Measurements from ENCODE around the gene UBL7.
A peak's percentile ranks its signal among the peaks of the same experiment; 100 is the strongest.
"Not testable (repeated sequence)": the region's sequence is repeated elsewhere in the genome, so short reads cannot be mapped to it uniquely, and the experiment has no call there.

UBL7 gene

DNA sequence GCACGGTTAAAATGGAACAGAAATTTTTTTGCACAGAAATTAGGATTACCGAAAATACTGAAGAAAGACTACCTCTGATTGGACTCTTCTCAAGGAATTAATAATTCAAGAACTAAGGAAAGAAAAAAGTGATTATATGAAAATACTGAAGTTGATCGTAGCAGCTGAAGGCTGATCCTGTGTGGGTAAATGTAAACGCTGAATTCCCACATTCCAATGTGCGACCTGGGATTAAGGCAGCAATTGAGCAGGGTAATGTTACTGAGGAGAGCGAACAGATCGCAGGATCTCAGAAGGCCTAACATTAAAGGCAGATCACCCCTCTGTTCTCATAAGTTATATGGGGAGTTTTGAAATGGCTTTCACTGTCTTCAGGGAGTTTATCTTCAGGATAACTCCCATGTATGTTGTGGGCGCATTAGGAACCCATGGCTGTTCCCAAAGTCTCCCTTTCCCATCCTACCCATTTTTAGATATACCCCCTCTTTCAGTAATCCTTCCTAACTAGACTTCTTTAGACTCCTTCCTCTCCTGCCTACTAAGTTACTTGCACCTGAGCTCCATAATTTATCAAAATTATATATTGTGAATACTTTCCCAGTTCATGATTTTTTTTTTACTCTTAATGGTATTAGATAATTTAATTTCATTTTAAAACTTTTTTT, 1.0 kb upstream of the UBL7 start:
- Histone ChIP-seq H3K4me3 (ENCODE audit: low read length) (peak overlapping the region; percentile 84), H3K27me3 (ENCODE audit: control insufficient read depth, insufficient read depth, low read length) (no peaks in the 10 kb centered on the region), H3K36me3 (ENCODE audit: control insufficient read depth, low read depth, low read length) (no peaks in the 10 kb centered on the region), H3K9me3 (ENCODE audit: control insufficient read depth, low read depth, low read length) (no peaks in the 10 kb centered on the region), H3K9ac (ENCODE audit: low read length) (peak overlapping the region; percentile 72), H3K27ac (ENCODE audit: low read length) (peak overlapping the region; percentile 17), H3K4me1 (ENCODE audit: control insufficient read depth, low read depth, low read length) (peaks cover 12% of the 10 kb centered on the region)

DNA sequence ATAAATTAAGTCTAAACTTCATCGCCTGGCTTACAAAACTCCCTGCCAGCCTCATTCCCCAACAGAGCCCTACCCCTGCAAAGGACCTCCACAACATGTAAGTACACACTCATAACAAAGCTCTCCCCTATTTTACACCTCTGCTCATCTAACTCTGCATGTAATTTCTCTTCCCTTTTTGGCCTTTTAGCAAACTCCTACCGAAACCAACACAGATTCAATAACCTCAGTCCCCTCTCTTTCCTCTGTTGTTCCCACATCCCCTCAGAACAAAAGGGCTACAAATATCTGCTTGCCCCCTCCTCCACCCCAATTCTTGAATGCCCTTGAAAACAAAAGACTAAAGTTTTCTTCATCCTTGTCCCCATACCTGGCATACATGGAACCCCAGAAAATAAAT, 662 bp downstream of the UBL7 start:
- Histone ChIP-seq H3K27me3 (ENCODE audit: control insufficient read depth, insufficient read depth, low read length) (no peaks in the 10 kb centered on the region), H3K4me1 (ENCODE audit: control insufficient read depth, low read depth, low read length) (peaks cover 12% of the 10 kb centered on the region), H3K27ac (ENCODE audit: low read length) (peak overlapping the region; percentile 1), H3K9me3 (ENCODE audit: control insufficient read depth, low read depth, low read length) (no peaks in the 10 kb centered on the region), H3K9ac (ENCODE audit: low read length) (peak overlapping the region; percentile 64), H3K36me3 (ENCODE audit: control insufficient read depth, low read depth, low read length) (no peaks in the 10 kb centered on the region), H3K4me3 (ENCODE audit: low read length) (peak overlapping the region; percentile 84)

DNA sequence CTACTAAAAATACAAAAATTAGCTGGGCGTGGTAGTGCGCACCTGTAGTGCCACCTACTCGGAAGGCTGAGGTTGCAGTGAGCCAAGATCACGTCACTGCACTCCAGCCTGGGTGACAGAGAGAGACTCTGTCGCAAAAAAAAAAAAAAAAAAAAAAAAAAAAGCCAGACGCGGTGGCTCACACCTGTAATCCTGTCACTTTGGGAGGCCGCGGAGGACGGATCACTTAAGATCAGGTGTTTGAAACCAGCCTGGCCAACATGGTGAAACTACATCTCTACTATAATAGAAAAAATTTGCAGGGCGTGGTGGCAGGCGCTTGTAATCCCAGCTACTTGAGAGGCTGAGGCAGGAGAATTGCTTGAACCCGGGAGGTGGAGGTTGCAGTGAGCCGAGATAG, 1.2 kb downstream of the UBL7 start:
- H3K9me3 ChIP-seq (ENCODE audit: control insufficient read depth, low read depth, low read length); H3K27ac ChIP-seq (ENCODE audit: low read length); H3K9ac ChIP-seq (ENCODE audit: low read length); H3K36me3 ChIP-seq (ENCODE audit: control insufficient read depth, low read depth, low read length); H3K4me3 ChIP-seq (ENCODE audit: low read length); H3K27me3 ChIP-seq (ENCODE audit: control insufficient read depth, insufficient read depth, low read length): not testable (repeated sequence)
- peaks cover 12% of the 10 kb centered on the region for H3K4me1 ChIP-seq (ENCODE audit: control insufficient read depth, low read depth, low read length)

DNA sequence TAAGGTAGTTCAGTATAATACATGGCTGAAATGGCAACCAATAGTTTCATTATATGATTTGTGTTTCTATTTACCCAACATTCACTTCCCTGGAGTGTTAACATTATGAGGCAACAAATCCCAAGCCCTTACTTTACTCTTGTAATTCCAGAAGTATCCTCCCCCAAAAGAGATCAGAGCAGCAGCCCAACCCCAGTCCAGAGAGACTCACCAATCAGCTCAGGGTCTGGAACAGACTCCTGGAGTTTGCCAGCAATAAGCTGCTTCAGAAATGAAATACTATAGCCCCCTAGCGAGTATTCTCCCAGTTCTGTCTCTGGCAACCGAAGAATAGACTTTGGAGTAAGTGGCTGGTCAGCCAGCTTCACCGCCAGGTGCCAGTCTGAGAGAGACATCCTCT, 2.5 kb downstream of the UBL7 start:
- Histone ChIP-seq H3K9ac (ENCODE audit: low read length) (no peak overlapping the region), H3K9me3 (ENCODE audit: control insufficient read depth, low read depth, low read length) (no peaks in the 10 kb centered on the region), H3K4me1 (ENCODE audit: control insufficient read depth, low read depth, low read length) (peaks cover 23% of the 10 kb centered on the region), H3K27me3 (ENCODE audit: control insufficient read depth, insufficient read depth, low read length) (no peaks in the 10 kb centered on the region), H3K36me3 (ENCODE audit: control insufficient read depth, low read depth, low read length) (peaks cover 6% of the 10 kb centered on the region), H3K27ac (ENCODE audit: low read length) (no peak overlapping the region), H3K4me3 (ENCODE audit: low read length) (no peak overlapping the region)

DNA sequence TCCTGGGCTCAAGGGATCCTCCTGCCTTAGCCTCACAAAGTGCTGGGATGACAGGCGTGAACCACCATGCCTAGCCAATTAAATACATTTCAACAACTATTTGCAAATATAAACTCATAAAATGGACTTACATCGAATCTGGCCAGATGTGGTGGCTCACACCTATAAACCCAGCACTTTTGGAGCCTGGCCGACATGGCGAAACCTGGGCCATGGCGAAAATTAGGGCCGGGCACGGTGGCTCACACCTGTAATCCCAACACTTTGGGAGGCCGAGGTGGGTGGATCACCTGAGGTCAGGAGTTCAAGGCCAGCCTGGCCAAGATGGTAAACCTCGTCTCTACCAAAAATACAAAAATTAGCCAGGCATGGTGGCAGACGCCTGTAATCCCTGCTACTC, 3.9 kb downstream of the UBL7 start:
- H3K4me3 ChIP-seq (ENCODE audit: low read length); H3K36me3 ChIP-seq (ENCODE audit: control insufficient read depth, low read depth, low read length); H3K27ac ChIP-seq (ENCODE audit: low read length); H3K27me3 ChIP-seq (ENCODE audit: control insufficient read depth, insufficient read depth, low read length); H3K9ac ChIP-seq (ENCODE audit: low read length); H3K9me3 ChIP-seq (ENCODE audit: control insufficient read depth, low read depth, low read length): not testable (repeated sequence)
- peaks cover 20% of the 10 kb centered on the region for H3K4me1 ChIP-seq (ENCODE audit: control insufficient read depth, low read depth, low read length)

DNA sequence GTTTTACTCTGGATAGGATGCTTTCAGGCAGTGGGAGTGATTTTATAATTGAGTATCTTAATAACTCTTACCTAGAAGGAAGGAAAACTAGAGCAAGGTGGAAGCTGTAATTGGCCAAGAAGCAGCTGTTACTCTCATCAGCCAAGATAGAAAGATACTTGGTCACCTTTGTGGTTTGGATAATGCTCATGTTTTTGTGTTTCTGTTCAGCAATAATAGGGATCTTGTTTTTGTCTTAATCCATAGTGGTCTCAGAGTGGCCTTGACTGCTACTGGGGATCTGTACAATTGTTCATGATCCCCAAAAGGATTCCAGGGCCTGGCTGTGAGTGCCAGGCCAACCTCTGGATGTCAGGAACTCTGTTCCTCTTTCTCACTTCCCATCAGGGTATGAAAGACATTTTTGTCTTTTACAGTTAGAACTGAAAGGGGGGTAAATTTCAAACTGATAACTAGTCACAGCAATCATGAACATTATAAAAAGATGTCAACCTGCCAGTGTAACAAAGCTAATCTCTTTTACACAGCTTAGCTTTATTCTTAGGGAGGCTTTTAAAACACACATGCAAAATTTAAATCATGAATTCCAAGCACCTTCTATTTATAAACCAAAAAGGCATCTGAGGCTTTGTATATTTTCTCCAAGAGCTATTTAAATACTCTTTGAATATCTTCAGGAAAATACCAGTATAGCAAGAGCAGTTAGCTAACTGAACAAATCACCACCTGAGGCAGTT, 6.0 kb downstream of the UBL7 start:
- H3K36me3 ChIP-seq (ENCODE audit: control insufficient read depth, low read depth, low read length), result peaks cover 6% of the 10 kb centered on the region
- H3K4me1 ChIP-seq (ENCODE audit: control insufficient read depth, low read depth, low read length), result peaks cover 13% of the 10 kb centered on the region
- no peak overlapping the region for H3K27ac ChIP-seq (ENCODE audit: low read length)
- no peaks in the 10 kb centered on the region for H3K27me3 ChIP-seq (ENCODE audit: control insufficient read depth, insufficient read depth, low read length)
- H3K9ac ChIP-seq (ENCODE audit: low read length), result no peak overlapping the region
- H3K9me3 ChIP-seq (ENCODE audit: control insufficient read depth, low read depth, low read length), result no peaks in the 10 kb centered on the region
- no peak overlapping the region for H3K4me3 ChIP-seq (ENCODE audit: low read length)

DNA sequence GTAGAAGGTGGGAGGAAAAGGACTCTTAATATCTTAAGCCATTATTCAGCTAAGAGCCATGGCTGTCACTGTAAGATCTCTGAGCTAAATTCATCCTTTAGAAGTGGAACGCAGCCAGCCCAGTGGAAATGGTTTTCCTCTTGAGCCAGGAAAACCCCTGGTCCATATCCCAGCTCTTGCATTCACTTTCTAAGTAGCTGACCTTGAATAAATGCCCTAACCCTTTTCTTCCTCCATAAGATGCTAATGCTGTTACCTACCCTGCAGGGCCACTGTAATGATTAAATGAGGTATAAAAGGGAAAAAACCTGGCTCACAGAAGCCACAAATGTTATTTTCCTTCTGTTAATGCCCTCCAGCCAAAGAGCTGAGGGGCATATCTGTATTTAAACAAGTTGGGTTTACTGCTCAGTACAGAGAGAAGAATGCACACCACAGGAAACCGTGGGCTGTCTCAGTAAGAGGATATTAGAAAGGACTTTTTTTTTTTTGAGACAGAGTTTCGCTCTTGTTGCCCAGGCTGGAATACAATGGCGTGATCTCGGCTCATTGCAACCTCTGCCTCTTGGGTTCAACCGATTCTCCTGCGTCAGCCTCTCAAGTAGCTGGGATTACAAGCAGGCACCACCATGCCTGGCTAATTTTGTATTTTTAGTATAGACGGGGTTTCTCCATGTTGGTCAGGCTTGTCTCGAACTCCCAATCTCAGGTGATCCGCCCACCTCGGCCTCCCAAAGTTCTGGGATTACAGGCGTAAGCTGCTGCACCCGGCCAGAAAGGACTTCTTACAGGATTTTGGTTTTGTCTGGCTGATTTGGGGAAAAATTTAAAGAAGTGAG, 6.8 kb downstream of the UBL7 start:
- Histone ChIP-seq H3K4me3 (ENCODE audit: low read length) (no peak overlapping the region), H3K9me3 (ENCODE audit: control insufficient read depth, low read depth, low read length) (no peaks in the 10 kb centered on the region), H3K27ac (ENCODE audit: low read length) (no peak overlapping the region), H3K4me1 (ENCODE audit: control insufficient read depth, low read depth, low read length) (peaks cover 13% of the 10 kb centered on the region), H3K27me3 (ENCODE audit: control insufficient read depth, insufficient read depth, low read length) (no peaks in the 10 kb centered on the region), H3K36me3 (ENCODE audit: control insufficient read depth, low read depth, low read length) (peaks cover 9% of the 10 kb centered on the region), H3K9ac (ENCODE audit: low read length) (no peak overlapping the region)

DNA sequence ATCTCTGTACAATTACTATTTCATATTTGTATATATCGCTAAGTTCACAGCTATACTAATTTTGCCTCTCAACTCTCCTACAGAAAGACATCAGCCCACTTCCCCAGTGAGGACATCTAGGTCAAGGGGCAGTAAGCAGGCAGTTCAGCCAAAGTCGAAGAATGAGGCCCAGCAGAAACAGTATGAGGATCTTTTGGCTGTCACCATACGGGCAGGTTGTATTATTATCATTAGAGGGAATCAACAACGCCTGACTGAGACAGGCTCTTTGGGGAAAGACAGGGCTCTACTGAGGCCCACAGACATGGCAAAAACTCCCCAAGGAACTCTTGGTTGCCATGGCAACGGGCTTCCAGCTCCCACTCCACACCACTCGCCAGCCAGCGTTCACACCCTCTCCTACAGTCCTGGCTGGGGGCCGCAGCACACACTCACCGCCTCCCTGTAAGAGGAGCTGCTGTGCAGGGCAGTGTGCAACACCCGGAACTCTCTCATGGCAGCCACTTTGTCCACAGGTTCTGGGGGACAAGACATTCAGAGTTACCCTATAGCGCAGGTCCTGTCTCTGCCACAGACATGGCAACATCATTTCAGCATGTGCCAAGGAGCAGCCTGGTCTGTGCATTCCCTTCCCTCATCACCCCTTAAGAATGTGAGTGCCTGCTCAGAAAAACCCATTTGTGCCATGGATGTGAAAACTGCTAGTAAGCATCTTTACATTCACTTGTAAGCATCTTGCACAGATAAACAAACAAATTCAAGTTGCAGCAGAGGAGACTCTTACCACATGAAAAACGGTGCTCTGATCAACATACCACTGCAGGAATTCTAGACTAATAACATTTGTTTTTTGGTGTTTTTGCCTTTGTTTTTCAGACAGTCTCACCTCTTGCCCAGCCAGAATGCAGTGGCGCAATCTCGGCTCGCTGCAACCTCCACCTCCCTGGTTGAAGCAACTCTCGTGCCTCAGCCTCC, 8.8 kb downstream of the UBL7 start:
- Histone ChIP-seq H3K4me3 (ENCODE audit: low read length) (no peak overlapping the region), H3K36me3 (ENCODE audit: control insufficient read depth, low read depth, low read length) (peaks cover 14% of the 10 kb centered on the region), H3K9ac (ENCODE audit: low read length) (no peak overlapping the region), H3K27me3 (ENCODE audit: control insufficient read depth, insufficient read depth, low read length) (no peaks in the 10 kb centered on the region), H3K27ac (ENCODE audit: low read length) (no peak overlapping the region), H3K4me1 (ENCODE audit: control insufficient read depth, low read depth, low read length) (peaks cover 13% of the 10 kb centered on the region), H3K9me3 (ENCODE audit: control insufficient read depth, low read depth, low read length) (no peaks in the 10 kb centered on the region)

DNA sequence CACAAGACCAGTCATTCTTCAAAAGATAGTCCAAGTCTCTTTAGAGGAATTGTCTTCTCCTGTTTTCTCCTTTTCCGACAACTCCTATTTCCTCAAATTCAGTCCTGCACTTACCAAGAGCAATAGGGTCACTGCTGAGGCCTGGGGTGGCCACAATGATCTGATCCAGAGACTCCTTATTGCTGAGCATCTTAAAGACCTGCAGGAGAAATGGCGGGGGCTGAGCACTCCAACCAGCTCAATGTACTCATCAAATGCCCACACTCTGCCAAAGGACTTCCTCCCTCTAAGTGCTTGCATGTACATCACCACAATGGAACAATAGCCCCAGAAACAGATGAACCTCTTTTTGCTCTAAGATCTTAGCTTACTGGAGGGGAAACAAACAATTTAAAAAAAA, 9.6 kb downstream of the UBL7 start:
- H3K4me1 ChIP-seq (ENCODE audit: control insufficient read depth, low read depth, low read length), result peaks cover 13% of the 10 kb centered on the region
- H3K4me3 ChIP-seq (ENCODE audit: low read length), result no peak overlapping the region
- no peaks in the 10 kb centered on the region for H3K27me3 ChIP-seq (ENCODE audit: control insufficient read depth, insufficient read depth, low read length)
- no peak overlapping the region for H3K9ac ChIP-seq (ENCODE audit: low read length)
- H3K27ac ChIP-seq (ENCODE audit: low read length), result no peak overlapping the region
- no peaks in the 10 kb centered on the region for H3K9me3 ChIP-seq (ENCODE audit: control insufficient read depth, low read depth, low read length)
- H3K36me3 ChIP-seq (ENCODE audit: control insufficient read depth, low read depth, low read length), result peaks cover 19% of the 10 kb centered on the region

DNA sequence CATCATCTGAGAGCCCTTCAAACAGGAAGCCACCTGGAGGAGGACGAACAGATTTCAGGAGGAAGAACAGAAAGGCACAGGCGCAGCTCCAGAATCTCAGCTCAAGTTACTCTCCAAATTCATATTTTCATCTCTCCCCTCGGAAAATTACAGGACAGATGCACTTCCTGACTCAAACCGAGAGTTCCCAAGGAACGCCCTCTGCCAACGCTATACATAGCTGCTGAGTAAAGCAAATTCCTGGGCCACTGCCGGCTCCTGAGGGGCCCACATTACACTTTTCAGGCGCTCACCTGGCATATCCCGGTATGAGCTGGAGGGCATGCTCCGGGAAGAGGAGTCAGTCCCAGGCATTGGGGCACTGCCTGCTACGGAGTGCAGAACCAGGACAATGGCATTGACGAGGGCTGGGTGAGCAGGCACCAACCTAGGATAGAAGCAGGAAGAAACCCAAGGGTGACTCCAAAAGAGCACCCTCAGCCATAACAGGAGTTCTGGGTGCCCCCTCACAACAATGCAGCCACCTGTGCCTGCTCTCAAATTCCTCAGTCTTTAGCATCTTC, 11.2 kb downstream of the UBL7 start:
- Histone ChIP-seq H3K27ac (ENCODE audit: low read length) (no peak overlapping the region), H3K9me3 (ENCODE audit: control insufficient read depth, low read depth, low read length) (no peaks in the 10 kb centered on the region), H3K4me3 (ENCODE audit: low read length) (no peak overlapping the region), H3K36me3 (ENCODE audit: control insufficient read depth, low read depth, low read length) (peaks cover 14% of the 10 kb centered on the region), H3K9ac (ENCODE audit: low read length) (no peak overlapping the region), H3K27me3 (ENCODE audit: control insufficient read depth, insufficient read depth, low read length) (no peaks in the 10 kb centered on the region), H3K4me1 (ENCODE audit: control insufficient read depth, low read depth, low read length) (peaks cover 13% of the 10 kb centered on the region)

Data from iPS-18a (cell line).